Measurements from ENCODE around the gene ARHGDIB.

DNA sequence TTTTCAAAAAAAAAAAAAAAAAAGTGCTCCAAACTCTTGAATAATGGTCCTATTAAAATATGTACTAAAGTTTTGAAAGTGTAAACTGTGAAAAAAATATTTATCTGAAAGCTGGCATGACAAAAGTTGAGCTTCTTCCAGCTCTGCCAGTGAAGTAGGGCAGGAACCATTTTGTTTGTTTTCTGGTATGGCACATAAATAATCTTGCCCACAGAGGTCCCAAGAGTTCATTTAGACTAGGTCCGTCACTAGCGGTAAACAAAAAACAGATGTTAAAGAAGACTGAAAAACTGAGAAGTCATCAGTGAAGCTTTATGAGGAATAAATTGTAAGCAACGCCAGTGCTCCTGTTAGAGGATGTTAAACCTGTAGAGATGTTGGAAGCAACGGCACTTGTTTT lies 30.0 kb downstream of the ARHGDIB start:
- TF ChIP-seq YY1 (IDR thresholded peaks at IDR 0.05; ENCODE audit: insufficient read depth, insufficient read length) (no peak), ZNF274 (IDR thresholded peaks at IDR 0.05; ENCODE audit: low read depth, low read length) (no peak), SUZ12 (IDR thresholded peaks at IDR 0.05; ENCODE audit: extremely low read depth, insufficient read depth, insufficient read length) (no peak)
